Measurements from ENCODE around the gene ISOC2.
"Not testable (repeated sequence)": the region's sequence is repeated elsewhere in the genome, so short reads cannot be mapped to it uniquely, and the experiment has no call there.

The ISOC2 gene, protein sequence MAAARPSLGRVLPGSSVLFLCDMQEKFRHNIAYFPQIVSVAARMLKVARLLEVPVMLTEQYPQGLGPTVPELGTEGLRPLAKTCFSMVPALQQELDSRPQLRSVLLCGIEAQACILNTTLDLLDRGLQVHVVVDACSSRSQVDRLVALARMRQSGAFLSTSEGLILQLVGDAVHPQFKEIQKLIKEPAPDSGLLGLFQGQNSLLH

DNA sequence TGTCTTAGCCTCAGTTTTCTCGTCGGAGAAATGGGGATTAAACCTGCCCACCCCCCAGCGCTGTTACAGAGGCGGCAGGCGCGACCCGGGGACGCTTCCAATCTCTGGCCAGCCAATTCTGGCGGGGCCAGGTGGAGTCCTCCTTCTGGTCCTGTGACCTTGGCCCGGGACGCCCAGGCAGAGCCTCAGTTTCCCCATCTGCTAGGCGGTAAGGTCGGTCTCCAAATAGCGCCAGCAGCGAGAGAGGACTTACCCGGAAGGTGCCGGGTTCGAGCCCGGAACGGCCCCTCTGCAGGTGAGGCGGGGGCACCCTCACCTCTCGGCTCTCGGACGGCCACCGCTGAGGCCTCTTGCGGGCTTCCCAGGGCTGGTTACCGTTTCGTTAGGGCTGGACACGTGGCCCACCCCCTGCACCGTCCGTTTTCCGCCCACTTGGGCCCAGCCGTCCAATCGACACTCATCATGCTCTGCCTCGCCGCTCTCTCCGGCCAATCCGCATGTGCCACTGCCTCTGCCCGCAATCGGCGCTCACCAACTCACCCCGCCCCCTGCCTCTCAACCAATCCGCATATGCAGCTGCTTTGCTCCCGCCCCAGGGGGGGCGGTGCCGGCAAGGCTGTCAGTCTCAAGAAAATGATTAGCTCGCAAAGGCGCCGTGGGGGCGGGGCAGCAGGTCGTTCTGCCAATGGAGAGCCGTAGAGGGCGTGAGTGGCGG lies at the start of gene ISOC2:
ISOC2 (minus strand) TSS at position 384 of the 715 bp plus-strand sequence. CDS start 5,156 bp downstream, outside the sequence.
- peak; percentile 100 for DNase-seq (ENCODE audit: low read depth)

DNA sequence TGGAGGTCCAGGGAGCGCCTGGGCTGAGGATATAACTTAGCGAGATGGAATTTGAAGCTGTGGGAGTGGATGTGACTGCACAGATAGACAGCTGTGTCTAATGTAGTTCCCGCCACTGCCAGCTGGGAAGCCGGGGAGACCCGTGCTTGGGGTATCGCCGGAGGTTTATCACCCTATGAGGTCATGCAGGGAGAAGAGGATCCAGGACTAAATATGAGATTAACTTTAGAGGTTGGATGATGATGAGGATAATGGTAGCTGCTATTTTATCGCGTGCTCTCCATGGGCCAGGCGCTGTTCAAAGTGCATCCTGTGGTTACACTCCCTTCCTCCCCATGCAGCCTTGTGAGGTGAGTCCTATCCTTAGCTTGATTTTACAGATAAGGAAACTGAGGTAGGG lies 46.7 kb upstream of the ISOC2 start:
- no peak for DNase-seq (ENCODE audit: low read depth)

DNA sequence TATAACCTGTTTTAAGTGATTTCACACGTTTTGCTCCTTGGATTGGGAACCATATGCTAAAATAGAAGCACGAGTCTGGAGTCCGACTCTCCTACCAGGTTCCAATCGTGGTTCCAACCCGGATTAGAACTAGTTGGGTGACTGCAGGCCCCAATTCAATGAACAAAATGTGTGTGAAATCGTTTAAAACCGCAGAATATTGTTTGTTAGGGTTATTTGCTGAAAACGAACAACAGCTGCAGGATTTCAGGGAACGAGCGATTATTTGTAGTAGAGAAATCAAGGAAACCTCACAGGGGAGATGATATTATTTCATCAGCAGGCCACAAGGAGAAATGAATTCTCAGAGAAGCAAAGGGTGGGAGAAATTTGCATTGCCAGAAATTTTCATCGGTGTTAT lies 43.5 kb upstream of the ISOC2 start:
- DNase-seq (ENCODE audit: low read depth), result no peak

DNA sequence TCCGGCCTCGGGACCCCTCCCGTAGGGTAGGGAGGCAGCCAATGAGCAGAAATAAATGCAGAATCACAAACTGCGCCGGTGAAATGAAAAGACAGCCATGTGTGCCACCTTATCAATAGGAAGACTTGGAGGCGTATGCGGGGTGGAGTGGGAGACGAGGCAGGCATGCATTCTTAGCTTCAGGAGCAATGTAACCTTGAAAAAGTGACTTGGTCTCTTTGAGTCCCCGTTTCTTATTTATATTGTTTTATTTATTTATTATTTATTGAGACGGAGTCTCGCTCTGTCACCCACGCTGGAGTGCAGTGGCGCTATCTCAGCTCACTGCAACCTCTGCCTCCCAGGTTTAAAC lies 42.8 kb upstream of the ISOC2 start:
- DNase-seq (ENCODE audit: low read depth), result no peak

DNA sequence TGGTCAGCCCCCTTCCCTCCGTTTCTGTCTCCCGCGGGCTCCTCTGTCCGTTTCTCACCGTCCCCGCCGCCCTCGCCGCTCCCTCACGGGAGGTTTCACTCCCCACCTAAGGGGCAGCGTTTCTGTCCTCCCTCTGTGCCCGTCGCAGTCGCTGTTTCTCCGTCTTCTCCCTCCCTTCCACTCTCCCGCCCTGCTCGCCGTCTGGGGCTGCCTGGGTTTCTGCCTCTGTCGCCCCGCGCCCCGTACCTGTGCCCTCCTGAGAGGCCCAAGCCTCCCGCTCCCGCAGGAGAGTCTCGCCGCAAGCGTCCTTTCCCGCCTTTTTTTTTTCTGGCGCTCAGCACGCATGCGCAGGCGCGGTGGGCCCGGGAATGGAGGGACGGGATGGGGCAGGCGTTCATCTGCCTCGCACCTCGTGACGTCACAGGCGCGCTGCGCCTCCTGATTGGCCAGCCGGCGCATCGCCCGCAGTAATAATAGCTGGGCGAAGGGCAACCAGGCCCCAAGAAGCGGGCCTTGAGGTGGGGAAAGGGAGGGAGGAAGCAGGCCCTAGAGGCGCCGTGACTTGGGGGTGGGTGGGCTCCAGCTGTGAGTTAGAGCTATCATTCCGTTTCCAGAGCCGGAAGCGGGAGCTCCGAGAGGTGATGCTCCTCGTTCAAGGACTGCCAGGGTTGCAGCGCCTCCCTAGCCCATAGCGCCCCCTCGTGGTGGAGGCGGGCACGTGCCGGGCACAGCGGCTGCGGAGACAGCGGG lies 42.2 kb upstream of the ISOC2 start:
- peak; percentile 97 for DNase-seq (ENCODE audit: low read depth)

DNA sequence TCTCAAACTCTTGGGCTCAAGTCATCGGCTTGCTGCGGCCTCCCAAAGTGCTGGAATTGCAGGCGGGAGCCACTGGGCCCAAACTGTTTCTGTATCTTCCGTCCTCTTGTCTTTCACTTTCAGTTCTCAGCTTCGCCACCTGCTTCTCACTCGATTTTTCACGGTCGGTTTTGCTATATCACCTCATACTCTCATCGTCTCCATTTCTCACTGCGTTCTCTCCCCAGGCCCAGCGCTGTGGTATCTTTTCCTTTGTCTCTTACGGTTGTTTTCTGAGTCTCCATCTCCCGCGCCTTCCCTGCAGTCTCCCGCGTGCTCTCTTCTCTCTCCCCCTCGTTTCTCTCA lies 41.7 kb upstream of the ISOC2 start:
- DNase-seq (ENCODE audit: low read depth), result no peak

DNA sequence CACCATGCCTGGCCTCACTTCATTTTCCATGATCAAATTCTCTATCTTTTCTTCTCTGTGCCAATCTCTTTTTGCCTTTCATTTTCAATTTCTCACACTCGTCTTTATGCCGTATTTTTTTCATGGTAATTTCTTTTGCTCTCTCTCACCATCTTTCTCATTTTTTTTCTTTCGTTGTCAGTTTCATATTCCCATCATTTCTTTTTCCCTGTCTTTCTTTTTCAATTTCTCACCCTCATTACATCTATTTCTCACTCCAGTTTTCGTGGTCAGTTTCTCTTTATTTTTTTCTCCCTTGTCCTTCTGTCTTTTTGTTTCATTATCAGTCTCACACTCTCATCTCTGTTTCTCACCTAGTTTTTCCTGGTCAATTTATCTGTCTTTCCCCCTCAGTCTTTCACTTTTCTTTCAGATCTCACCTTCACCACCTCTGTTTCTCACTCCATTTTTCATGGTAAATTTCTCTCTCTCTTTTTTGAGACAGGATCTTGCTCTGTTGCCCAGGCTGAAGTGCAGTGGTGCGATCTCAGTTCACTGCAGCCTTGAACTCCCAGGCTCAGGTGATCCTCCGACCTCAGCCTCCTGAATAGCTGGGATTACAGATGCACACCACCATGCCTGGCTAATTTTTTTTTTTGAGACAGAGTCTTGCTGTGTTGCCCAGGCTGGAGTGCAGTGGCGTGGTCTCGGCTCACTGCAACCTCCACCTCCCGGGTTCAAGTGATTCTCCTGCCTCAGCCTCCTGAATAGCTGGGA lies 40.9 kb upstream of the ISOC2 start:
- DNase-seq (ENCODE audit: low read depth), result no peak

DNA sequence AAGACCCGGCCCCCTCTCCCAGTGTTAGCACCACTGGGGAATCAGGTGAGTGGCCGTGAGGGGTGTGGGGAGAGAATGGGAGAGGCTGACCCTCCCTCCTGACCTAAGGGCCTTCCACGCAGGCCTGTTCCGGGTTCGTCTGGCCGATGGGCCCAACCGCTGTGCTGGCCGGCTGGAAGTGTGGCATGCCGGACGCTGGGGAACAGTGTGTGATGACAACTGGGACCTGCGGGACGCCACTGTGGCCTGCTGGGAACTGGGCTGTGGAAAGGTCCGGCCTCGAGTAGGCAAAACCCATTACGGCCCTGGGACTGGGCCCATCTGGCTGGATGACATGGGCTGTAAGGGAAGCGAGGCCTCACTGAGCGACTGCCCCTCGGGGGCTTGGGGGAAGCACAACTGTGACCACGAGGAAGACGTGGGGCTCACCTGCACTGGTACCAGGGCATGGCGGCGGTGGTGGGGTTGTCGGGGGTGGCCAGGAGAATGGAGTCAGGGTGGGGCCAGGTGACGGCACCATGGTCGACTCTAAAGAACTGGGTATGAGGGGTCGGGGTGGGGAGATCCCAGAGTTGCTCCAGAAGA lies 39.0 kb upstream of the ISOC2 start:
- DNase-seq (ENCODE audit: low read depth), result no peak

DNA sequence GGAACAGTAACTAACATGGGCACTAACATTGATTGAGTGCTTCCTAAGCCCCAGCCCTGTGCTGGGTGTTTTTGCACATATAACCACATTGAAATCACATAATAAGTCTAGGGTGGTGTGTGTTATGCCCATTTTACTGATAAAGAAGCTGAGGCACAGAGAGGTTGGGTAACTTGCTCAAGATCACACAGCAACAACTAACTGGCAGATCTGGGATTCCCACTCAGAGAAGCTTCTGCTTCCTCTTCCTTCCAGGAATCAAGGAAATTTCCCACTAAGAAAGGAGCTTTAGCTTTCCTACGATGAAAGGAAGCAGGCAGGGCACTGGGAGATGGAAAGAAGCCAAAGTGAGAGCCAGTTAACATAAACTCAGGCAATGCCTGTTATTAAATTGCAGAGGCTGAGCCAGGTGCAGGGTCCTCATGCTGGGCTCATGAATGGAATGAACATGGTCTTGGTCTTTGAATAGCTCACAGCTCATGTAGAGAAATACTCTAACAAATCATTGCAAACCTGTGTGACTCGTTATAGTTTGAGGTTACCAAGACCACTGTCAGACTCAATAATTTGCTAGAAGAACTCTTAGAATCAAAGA lies 36.9 kb upstream of the ISOC2 start:
- no peak for DNase-seq (ENCODE audit: low read depth)

DNA sequence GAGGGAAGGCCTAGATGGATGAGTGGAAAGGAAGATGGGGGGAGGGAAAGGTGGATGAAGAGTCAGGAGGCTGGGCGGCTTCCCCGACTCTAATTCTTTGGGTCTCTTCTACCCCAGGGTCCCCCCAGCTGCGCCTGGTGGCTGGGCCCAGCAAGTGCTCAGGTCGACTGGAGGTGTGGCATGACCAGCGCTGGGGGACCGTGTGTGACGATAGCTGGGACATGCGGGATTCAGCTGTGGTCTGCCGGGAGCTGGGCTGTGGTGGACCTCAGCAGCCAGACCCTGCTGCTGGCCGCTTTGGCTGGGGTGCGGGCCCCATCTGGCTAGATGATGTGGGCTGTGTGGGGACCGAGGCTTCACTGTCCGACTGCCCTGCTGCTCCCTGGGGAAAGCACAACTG lies 36.3 kb upstream of the ISOC2 start:
- DNase-seq (ENCODE audit: low read depth), result no peak

DNA sequence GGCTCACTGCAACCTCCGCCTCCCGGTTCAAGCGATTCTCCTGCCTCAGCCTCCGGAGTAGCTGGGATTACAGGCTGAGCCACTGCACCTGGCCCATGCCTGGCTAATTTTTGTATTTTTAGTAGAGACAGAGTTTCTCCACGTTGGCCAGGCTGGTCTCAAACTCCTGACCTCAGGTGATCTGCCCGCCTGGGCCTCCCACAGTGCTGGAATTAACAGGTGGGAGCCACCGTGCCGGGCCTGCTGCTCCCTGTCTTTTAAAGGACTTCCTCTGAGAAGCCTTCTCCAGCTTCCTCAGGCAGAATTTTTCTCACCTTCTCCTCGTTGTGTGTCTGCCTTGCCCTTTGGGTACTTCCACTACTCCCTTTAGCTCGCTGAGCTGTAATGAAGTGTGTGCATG lies 35.4 kb upstream of the ISOC2 start:
- not testable (repeated sequence) for DNase-seq (ENCODE audit: low read depth)

DNA sequence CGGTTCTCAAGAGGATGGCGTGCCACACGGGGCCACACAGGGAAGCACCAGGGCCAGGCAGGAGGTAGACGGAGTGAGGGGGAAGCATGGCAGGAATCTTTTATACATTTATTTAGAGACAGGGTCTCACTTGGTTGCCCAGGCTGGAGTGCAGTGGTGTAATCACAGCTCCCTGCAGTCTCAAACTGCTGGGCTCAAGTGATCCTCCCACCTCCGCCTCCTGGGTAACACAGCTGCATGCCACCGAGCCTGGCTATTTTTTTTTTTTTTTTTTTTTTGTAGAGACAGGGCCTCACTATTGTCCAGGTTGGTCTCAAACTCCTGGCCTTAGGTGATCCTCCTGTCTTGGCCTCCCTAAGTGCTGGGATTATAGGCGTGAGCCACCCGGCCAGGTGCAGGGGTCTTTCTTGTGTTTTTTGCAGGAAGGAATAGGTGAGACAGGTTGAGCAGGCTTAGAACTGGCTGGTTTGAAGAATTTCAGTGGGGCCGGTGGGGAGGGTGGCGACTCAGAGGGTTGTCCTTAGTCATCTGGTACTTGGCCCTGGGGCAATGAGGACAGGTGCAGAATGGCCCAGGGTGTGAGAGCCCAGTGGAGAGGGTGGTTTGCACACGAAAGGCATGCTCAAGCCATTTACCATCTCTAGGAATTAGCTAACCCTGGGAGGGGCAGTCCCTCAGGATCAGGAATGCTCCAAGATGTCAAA lies 34.4 kb upstream of the ISOC2 start:
- no peak for DNase-seq (ENCODE audit: low read depth)

DNA sequence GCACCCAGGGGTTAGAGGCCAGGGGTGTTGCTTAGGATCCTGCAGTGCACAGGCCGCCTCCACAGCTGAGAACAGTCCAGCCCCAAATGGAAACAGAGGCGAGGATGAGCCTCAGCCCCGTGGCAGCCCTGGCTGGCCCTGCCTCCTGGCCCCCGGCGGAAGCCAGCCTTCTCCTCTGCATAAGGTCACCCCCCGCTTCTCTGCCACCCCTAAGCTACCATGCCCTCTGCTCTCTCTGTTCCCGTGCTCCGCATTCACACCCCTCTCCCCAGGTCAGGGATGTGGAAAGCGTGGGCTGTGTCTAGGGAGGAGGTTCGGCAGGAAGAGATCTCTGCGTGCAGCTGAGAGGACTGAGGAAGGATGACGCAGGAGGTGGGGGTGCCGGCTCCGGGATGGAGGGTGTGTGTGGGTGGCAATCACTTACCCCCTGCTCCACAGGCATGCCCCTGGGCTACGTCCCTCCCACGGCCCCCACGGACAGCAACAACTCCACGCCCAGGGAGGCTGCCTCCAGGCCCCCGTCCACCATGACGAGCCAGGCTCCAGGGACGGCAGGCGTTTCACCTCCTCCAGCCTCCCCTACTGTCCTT lies 32.8 kb upstream of the ISOC2 start:
- no peak for DNase-seq (ENCODE audit: low read depth)

DNA sequence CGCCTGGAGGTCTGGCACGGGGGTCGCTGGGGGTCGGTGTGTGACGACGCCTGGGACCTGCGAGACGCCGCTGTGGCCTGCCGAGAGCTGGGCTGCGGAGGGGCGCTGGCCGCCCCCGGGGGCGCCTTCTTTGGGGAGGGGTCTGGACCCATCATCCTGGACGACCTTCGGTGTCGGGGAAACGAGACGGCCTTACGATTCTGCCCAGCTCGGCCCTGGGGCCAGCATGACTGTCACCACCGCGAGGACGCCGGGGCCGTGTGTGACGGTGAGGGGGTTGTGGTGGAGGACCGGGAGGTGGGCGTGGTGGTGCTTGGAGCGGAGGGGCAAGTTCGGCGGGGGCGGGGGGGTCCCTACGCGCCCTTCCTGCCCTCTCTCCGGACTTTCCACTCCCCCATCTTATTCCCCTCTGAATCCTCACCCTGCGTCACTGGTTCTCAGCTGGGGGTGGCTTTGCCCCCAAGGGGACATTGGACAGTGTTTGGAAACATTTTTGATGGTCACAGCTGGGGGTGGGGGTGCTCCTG lies 32.3 kb upstream of the ISOC2 start:
- no peak for DNase-seq (ENCODE audit: low read depth)

DNA sequence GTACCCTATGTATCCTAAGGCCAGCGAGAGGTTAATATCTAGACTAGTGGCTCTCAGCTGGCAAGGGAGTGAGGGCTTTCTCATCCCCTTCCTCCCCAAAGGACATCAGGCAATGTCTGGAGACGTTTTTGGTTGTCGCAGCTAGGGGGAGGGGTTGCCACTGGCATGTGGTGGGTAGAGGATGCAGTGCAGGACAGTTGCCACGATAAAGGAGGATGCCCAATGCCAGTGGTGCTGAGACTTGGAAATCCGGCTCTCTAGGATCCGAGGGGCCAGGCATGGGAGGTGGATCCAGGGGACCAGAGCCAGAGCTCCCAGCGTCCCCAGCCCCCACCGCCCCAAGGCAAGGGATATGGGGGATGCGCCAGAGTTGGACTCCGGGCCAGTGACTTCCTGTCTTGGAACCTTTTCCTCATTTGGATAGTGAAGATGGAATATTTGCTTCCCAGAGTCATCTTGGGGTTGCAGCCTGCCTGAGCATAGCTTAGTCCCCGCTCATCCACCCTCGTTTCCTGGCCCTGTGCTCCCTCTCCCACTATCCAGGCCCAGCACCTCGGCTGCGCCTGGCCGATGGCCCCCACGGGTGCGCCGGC lies 31.7 kb upstream of the ISOC2 start:
- no peak for DNase-seq (ENCODE audit: low read depth)

DNA sequence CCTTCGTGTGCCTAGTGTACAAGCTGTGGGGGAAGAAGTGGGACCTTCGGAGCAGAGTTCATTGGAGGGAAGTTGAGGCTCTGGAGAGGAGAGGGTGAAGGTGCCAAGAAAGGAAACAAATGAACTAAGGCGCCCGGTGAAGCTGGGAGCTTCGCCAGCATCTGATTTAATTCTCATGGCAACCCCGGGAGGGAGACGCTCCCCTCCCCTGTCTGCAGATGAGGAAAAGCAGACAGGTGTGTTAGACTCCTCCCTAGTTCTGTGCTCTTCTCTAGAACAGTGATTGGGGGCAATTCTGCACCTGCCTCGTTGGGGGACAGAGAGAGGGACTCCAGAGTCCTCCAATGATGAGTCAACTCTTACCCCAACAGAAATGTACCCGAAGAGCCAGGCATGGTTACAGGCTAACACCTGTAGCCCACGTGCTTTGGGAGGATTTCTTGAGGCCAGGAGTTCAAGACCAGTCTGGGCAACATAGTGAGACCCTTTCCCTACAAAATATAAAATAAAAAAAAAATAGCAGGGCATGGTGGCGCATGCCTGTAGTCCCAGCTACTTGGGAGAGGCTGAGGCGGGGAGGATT lies 31.0 kb upstream of the ISOC2 start:
- DNase-seq (ENCODE audit: low read depth), result no peak

DNA sequence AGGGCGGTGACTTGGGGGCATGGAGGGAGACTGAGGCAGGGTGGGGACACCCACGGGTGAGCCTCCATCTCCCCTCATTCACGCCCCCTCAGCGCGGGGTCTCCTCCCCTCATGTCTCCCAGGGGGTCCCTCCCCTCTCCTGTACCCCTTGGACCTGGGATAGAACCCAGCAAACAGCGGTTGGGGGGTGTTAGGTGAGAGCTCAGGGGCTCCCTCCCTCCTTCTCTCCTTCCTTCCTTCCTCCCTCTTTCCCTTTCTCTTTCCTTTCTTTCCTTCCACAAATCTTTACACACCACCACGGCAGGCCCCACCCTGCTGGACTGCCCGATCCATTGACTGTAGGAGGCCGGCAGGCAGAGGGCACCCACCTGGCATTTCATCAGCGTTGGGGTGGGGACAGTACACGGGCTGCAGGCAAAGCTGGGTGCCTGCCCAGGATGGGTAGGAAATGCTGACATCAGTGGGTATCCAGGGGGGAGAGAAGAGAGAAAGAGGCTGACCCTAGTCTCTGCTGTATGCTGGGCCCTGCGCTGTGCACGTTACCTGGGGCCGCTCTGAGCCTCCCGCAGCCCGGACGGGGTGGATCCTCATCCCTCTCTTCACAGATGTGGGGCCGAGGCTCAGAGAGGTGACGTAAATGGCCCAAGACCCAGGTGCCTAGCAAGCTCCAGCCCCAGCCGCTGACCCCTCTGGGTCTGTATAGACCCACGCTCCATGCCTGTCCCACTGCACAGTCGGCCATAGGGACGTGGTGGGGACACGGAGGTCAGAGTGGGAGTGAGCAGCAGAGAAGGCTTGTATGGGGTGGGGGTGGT lies 30.3 kb upstream of the ISOC2 start:
- DNase-seq (ENCODE audit: low read depth), result no peak

DNA sequence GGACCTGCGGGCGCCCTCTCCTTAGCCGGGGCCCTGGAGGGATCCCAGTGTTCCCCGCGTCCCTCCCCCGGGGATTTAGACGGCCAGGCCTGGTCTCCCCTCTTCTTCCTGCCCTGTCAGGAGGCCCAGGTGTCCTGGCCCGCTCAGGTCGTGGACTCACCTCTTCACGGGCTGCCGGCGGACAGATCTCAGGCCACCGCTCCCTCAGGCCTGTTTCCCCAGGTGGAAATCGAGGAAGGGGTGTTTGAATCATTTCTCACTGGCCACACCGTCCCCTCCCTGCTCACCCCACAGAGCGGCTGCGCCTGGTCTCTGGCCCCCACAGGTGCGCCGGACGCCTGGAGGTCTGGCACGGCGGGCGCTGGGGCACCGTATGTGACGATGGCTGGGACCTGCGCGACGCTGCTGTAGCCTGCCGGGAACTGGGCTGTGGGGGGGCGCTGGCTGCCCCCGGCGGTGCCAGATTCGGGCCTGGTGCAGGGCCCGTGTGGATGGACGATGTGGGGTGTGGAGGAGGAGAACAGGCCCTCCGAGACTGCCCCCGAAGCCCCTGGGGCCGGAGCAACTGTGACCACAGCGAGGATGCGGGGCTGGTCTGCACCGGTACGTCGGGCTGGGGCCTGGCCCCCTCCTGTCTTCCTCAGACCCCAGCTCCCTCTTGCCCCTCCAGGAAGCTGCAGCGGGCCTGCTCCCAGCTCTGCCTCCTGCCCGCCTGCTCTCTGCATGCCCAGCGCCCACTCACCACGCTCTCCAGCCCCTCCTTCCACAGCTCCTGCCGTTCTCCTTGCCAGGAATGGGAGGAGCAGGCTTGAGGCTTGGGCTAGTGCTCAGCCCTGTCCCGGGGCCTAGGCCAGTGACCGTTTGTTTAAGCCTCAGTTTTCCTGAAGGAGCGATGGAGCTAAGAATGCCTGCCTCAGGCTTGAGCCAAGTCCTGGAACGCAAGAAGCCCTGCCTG lies 29.3 kb upstream of the ISOC2 start:
- DNase-seq (ENCODE audit: low read depth), result no peak

All from activated T-cell treated with anti-CD3 and anti-CD28 coated beads for 1 hour (primary cell).